Superior temporal gyrus (tissue), 1 donor: Measurements from ENCODE around the gene IRAK3.
"Not testable (repeated sequence)": the region's sequence is repeated elsewhere in the genome, so short reads cannot be mapped to it uniquely, and the experiment has no call there.

Experiments
- DNase-seq: peaks from one replicate; pipeline ENCODE4 v3.0.0-alpha.2; 2016; ENCODE audit errors: extremely low spot score

Gene IRAK3

GRCh38 chr12:66169221-66170170 lies 19.5 kb upstream of the IRAK3 start, which contains the start of gene TMBIM4:
Gene TMBIM4, minus strand, starts transcription at chr12:66169996. Its CDS starts 45 bp downstream, at chr12:66169951.
- DNase-seq, result peak; percentile 87

- no peak for DNase-seq
Measured at GRCh38 chr12:66170606-66171005, 18.4 kb upstream of the IRAK3 start.

- not testable (repeated sequence) for DNase-seq
Measured at GRCh38 chr12:66174391-66175325, 14.4 kb upstream of the IRAK3 start.

GRCh38 chr12:66176105-66176900 lies 12.7 kb upstream of the IRAK3 start:
- no peak for DNase-seq

- no peak for DNase-seq
Measured at GRCh38 chr12:66182956-66183355, 6.1 kb upstream of the IRAK3 start.

- not testable (repeated sequence) for DNase-seq
Measured at GRCh38 chr12:66184822-66185221, 4.2 kb upstream of the IRAK3 start.

GRCh38 chr12:66187036-66187435 lies 2.0 kb upstream of the IRAK3 start:
- DNase-seq, result no peak

- DNase-seq, result no peak
Measured at GRCh38 chr12:66187821-66188220, 1.2 kb upstream of the IRAK3 start.

- no peak for DNase-seq
Measured at GRCh38 chr12:66189486-66189843, 451 bp downstream of the IRAK3 start.

GRCh38 chr12:66189889-66190288 lies 875 bp downstream of the IRAK3 start:
- no peak for DNase-seq

GRCh38 chr12:66190519-66191370 lies 1.7 kb downstream of the IRAK3 start:
- DNase-seq, result no peak

- no peak for DNase-seq
Measured at GRCh38 chr12:66191547-66192126, 2.6 kb downstream of the IRAK3 start.

GRCh38 chr12:66194122-66194521 lies 5.1 kb downstream of the IRAK3 start:
- DNase-seq, result no peak

- no peak for DNase-seq
Measured at GRCh38 chr12:66195242-66195641, 6.2 kb downstream of the IRAK3 start.

GRCh38 chr12:66196806-66197205 lies 7.8 kb downstream of the IRAK3 start:
- DNase-seq, result no peak

- DNase-seq, result no peak
Measured at GRCh38 chr12:66197495-66197921, 8.5 kb downstream of the IRAK3 start.

GRCh38 chr12:66199141-66199540 lies 10.1 kb downstream of the IRAK3 start:
- DNase-seq, result no peak

- no peak for DNase-seq
Measured at GRCh38 chr12:66199831-66200509, 11.0 kb downstream of the IRAK3 start.

GRCh38 chr12:66203820-66204219 lies 14.8 kb downstream of the IRAK3 start:
- no peak for DNase-seq

- DNase-seq, result no peak
Measured at GRCh38 chr12:66206141-66206540, 17.1 kb downstream of the IRAK3 start.
